ENCODE results near the gene PANK4.
"Not testable (repeated sequence)": the region's sequence is repeated elsewhere in the genome, so short reads cannot be mapped to it uniquely, and the experiment has no call there.

GRCh38 chr1:2550309-2550861 is 24.0 kb upstream of the PANK4 start:
- TF ChIP-seq CTCF, POLR2A (IDR thresholded peaks at IDR 0.05): not testable (repeated sequence)

Measured in thyroid gland (tissue), 4 donors.